GM19239 (cell line): Measurements from ENCODE around the gene HEXD.
A peak's percentile ranks its signal among the peaks of the same experiment; 100 is the strongest.
"Not testable (repeated sequence)": the region's sequence is repeated elsewhere in the genome, so short reads cannot be mapped to it uniquely, and the experiment has no call there.

Experiments used
- DNase-seq: peaks from one replicate; pipeline ENCODE4 v3.0.0; 2011; ENCODE audit warnings: low spot score; ENCODE audit not compliant: insufficient read length
- FAIRE-seq: peaks from 2 replicates; lab custom pipeline; 2011; peaks lifted over from hg19 to GRCh38; lab: Jason Lieb, UNC

HEXD gene

GRCh38 chr17:82394278-82394677 is 23.9 kb upstream of the HEXD start:
- FAIRE-seq (no peak), DNase-seq (no peak)

- no peak for DNase-seq
- no peak for FAIRE-seq
These were observed 21.3 kb upstream of the HEXD start for GRCh38 chr17:82396601-82397435.

DNA sequence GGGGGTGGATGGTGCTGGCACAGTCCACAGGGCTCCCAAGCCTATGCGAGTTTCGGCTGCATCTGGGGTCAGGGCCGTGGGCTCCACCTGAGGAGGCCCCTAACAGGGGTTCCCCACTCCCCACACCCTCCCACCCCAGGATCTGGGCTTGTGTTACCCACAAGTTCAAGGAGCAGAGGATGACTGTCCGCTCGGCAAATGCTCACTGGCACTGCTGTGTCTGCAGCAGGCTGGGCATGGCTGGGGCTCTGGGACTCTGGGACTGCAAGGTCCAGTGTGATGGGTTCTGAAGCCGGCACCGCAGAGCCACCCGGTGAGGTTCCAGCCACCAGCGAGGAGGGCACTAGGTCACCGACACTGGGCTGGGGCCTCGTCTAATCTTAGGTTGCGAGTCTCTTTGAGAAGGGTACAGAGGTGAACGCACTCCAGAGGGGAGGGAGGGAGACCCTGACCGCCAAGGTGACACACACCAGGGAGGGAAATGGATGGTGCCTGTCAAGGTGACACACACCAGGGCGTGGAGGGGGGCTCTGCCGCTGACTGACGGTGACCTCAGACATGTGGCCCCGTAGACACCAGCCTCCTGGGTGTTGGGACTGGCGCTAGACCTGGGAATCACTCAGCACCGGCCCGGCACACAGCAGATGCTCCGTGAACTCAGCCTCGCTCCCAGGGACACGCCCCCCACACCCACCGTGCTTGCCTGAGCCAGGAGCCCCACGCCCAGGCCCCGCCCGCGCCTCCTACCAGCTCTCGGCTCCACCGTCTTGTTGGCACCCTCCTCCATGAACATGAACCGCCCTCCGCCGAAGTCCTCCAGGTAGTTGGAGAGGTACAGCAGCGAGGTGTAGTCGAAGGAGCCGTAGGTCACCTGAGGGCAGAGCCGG is 20.5 kb upstream of the HEXD start:
- DNase-seq, result no peak
- FAIRE-seq, result no peak

GRCh38 chr17:82399041-82399441 is 19.1 kb upstream of the HEXD start:
- FAIRE-seq (no peak), DNase-seq (no peak)

- FAIRE-seq, result no peak
- no peak for DNase-seq
These were observed 18.5 kb upstream of the HEXD start for GRCh38 chr17:82399601-82400101.

DNA sequence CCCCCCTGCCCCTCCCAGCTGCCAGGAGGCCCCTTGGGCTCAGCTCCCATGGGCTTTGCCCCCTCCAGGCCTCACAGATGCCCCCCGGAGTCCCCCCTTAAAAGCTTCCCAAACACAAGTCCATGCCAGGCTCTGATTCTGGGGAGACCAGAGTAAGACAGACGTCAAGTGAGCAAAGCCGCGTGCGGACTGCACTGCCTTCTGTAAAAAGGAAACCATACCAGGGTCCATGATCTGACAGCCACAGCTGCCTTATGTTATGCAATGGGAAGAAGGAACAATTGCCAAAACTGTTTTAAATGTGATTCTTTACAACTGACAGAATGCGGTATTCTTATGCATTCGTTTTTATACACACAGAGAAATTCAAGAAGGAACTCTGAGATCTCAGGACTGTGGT is 17.9 kb upstream of the HEXD start:
- DNase-seq (no peak), FAIRE-seq (no peak)

DNA sequence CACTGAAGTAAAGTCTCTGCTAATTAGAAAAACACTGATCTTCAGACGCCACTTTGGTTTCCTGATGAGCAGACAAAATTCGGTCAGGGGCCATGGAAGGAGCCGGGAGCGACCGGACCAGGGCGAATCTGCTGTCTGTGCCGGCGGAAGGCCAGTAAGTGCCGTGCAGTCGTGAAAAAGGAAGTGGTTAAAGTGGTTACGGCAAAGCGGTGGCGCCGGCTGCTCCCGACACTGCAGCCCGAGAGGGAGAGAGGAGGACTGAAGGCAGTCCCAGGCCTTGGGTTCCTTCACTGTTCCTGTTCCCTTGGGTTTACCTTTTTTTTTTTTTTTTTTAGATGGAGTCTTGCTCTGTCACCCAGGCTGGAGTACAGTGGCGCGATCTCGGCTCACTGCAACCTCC is 17.3 kb upstream of the HEXD start:
- FAIRE-seq (peak; percentile 91), DNase-seq (peak; percentile 92)

DNA sequence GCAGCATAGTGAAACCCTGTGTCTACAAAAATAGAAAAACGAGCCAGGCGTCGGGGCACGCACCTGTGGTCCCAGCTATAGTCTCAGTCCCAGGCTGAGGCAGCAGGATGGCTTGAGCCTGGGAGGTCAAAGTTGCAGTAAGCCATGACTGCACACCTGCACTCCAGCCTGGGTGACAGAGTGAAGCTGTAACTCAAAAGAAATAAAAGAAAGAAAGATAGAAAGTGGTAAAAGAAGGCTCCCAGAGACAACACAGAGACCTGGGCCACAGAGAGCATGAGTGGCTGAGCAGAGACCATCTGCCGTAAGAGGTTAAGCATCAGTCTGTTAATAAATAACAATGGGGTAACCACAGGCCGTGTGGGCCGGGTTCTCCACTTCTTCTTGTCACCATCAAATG is 15.3 kb upstream of the HEXD start:
- DNase-seq (peak; percentile 91), FAIRE-seq (peak; percentile 100)

- FAIRE-seq, result no peak
- DNase-seq, result no peak
These were observed 14.2 kb upstream of the HEXD start for GRCh38 chr17:82403662-82404660.

- FAIRE-seq (no peak), DNase-seq (no peak)
These were observed 13.1 kb upstream of the HEXD start for GRCh38 chr17:82405051-82405450.

GRCh38 chr17:82406131-82406671 is 11.9 kb upstream of the HEXD start:
- DNase-seq (no peak), FAIRE-seq (no peak)

- FAIRE-seq (no peak), DNase-seq (no peak)
These were observed 10.9 kb upstream of the HEXD start for GRCh38 chr17:82407255-82407654.

GRCh38 chr17:82408288-82408937 is 9.7 kb upstream of the HEXD start:
- FAIRE-seq, result no peak
- DNase-seq, result no peak

DNA sequence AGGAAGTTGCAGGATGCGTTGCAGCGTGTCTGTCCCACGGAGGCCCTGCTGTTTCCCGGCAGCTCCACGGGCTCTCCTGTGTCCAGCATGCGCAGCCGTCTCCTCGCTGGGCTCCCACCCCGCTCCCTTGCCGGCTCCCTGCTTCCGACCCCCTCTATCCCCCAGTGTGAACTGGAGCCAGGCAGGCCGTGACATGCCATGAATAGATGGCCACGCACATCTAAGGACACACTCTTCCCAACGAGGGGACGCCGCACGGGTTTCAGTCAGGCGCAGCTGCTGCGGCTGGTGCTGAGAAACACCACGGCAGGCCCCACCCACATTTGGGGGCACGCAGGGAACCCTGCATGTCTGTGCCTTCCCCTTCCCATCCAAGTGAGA is 9.2 kb upstream of the HEXD start:
- FAIRE-seq, result no peak

DNA sequence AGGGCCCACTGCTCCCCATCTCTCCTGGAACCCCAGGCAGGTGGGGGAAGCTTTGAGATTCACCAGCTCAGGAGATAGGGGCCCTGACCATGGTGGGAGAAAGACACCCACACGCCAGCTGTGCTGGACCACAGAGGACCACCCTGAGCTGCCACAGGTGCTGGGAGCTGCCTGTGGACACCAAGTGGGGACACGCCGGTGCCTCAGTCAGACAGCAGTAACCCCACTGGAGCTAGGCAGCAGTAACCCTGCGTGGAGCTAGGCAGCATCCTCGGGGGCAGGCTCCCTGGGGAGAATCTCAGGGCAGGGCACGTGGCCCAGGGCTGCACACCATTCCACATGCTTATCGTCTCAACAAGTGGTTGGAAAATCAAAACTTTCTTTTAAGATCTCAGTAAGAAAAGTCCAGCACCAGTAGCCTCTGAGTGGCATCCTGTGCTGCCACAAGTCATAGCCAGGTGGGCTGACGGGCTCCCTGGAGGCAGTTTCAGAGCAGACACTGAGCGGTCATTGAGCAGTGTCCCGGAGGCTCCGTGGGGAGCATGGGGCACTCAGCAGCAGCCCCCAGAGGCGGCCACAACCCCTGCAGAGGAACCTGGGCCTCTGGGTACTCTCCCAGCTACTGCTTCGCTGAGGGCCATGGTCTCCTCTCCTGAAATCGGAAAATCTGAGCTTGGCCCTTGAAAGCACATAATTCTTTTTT is 8.0 kb upstream of the HEXD start:
- no peak for DNase-seq
- no peak for FAIRE-seq

More for the DNA sequence above, 9.2 kb upstream of the HEXD start:
- DNase-seq, result no peak

- DNase-seq (no peak), FAIRE-seq (no peak)
These were observed 6.6 kb upstream of the HEXD start for GRCh38 chr17:82411396-82412053.

GRCh38 chr17:82412081-82412480 is 6.1 kb upstream of the HEXD start:
- FAIRE-seq, DNase-seq: not testable (repeated sequence)
